Activated naive CD8-positive, alpha-beta T cell (primary cell): ENCODE measurements around the gene CABP1.

ENCODE experiments used
- H3K27ac Mint-ChIP-seq: one replicate; pipeline ENCODE4 v1.8.0; 2021; ENCODE audit warnings: mixed read lengths
- H3K27me3 Mint-ChIP-seq: one replicate; pipeline ENCODE4 v1.8.0; 2021; ENCODE audit warnings: mixed read lengths
- H3K36me3 Mint-ChIP-seq: one replicate; pipeline ENCODE4 v1.8.0; 2021; ENCODE audit warnings: mixed read lengths
- H3K4me1 Mint-ChIP-seq: one replicate; pipeline ENCODE4 v1.8.0; 2021; ENCODE audit warnings: low read depth, mixed read lengths
- H3K4me3 Mint-ChIP-seq: one replicate; pipeline ENCODE4 v1.8.0; 2021; ENCODE audit warnings: mild to moderate bottlenecking, mixed read lengths
- H3K9me3 Mint-ChIP-seq: one replicate; pipeline ENCODE4 v1.8.0; 2021; ENCODE audit warnings: low read depth, mixed read lengths

Gene CABP1

GRCh38 chr12:120650233-120650690, 9.8 kb downstream of the CABP1 start:
- Mint-ChIP-seq H3K4me1 (peaks cover 11% of the 10 kb centered on the region), H3K27ac (no peak overlapping the region), H3K36me3 (no peaks in the 10 kb centered on the region), H3K27me3 (peaks cover 24% of the 10 kb centered on the region), H3K9me3 (no peaks in the 10 kb centered on the region), H3K4me3 (no peak overlapping the region)

- no peaks in the 10 kb centered on the region for H3K36me3 Mint-ChIP-seq
- H3K4me1 Mint-ChIP-seq = peaks cover 10% of the 10 kb centered on the region
- H3K27me3 Mint-ChIP-seq = peaks cover 21% of the 10 kb centered on the region
- H3K27ac Mint-ChIP-seq = no peak overlapping the region
- H3K9me3 Mint-ChIP-seq = no peaks in the 10 kb centered on the region
- H3K4me3 Mint-ChIP-seq = no peak overlapping the region
Observed at GRCh38 chr12:120651821-120652220, 11.4 kb downstream of the CABP1 start.

- Mint-ChIP-seq H3K27ac (no peak overlapping the region), H3K9me3 (no peaks in the 10 kb centered on the region), H3K36me3 (no peaks in the 10 kb centered on the region), H3K4me1 (peaks cover 7% of the 10 kb centered on the region), H3K27me3 (peaks cover 18% of the 10 kb centered on the region), H3K4me3 (no peak overlapping the region)
Observed at GRCh38 chr12:120652656-120653435, 12.4 kb downstream of the CABP1 start.

- no peaks in the 10 kb centered on the region for H3K9me3 Mint-ChIP-seq
- peaks cover 18% of the 10 kb centered on the region for H3K27me3 Mint-ChIP-seq
- peaks cover 7% of the 10 kb centered on the region for H3K4me1 Mint-ChIP-seq
- no peak overlapping the region for H3K27ac Mint-ChIP-seq
- H3K4me3 Mint-ChIP-seq = no peak overlapping the region
- no peaks in the 10 kb centered on the region for H3K36me3 Mint-ChIP-seq
Observed at GRCh38 chr12:120653611-120654010, 13.2 kb downstream of the CABP1 start.

- peaks cover 14% of the 10 kb centered on the region for H3K27me3 Mint-ChIP-seq
- H3K4me3 Mint-ChIP-seq = no peak overlapping the region
- no peak overlapping the region for H3K27ac Mint-ChIP-seq
- no peaks in the 10 kb centered on the region for H3K4me1 Mint-ChIP-seq
- no peaks in the 10 kb centered on the region for H3K9me3 Mint-ChIP-seq
- no peaks in the 10 kb centered on the region for H3K36me3 Mint-ChIP-seq
Observed at GRCh38 chr12:120654656-120655055, 14.2 kb downstream of the CABP1 start.

GRCh38 chr12:120656008-120656407, 15.6 kb downstream of the CABP1 start:
- no peaks in the 10 kb centered on the region for H3K4me1 Mint-ChIP-seq
- H3K9me3 Mint-ChIP-seq = no peaks in the 10 kb centered on the region
- no peaks in the 10 kb centered on the region for H3K36me3 Mint-ChIP-seq
- no peak overlapping the region for H3K27ac Mint-ChIP-seq
- H3K4me3 Mint-ChIP-seq = no peak overlapping the region
- H3K27me3 Mint-ChIP-seq = peaks cover 8% of the 10 kb centered on the region

- no peaks in the 10 kb centered on the region for H3K9me3 Mint-ChIP-seq
- no peaks in the 10 kb centered on the region for H3K4me1 Mint-ChIP-seq
- H3K36me3 Mint-ChIP-seq = no peaks in the 10 kb centered on the region
- no peaks in the 10 kb centered on the region for H3K27me3 Mint-ChIP-seq
- H3K27ac Mint-ChIP-seq = no peak overlapping the region
- H3K4me3 Mint-ChIP-seq = no peak overlapping the region
Observed at GRCh38 chr12:120658286-120659150, 18.1 kb downstream of the CABP1 start.

GRCh38 chr12:120659151-120659525, 18.7 kb downstream of the CABP1 start:
- Mint-ChIP-seq H3K4me1 (no peaks in the 10 kb centered on the region), H3K36me3 (no peaks in the 10 kb centered on the region), H3K27me3 (no peaks in the 10 kb centered on the region), H3K9me3 (no peaks in the 10 kb centered on the region), H3K27ac (no peak overlapping the region), H3K4me3 (no peak overlapping the region)

- Mint-ChIP-seq H3K4me3 (no peak overlapping the region), H3K9me3 (no peaks in the 10 kb centered on the region), H3K27me3 (no peaks in the 10 kb centered on the region), H3K36me3 (no peaks in the 10 kb centered on the region), H3K4me1 (no peaks in the 10 kb centered on the region), H3K27ac (no peak overlapping the region)
Observed at GRCh38 chr12:120661432-120661831, 21.0 kb downstream of the CABP1 start.

GRCh38 chr12:120662879-120663278, 22.5 kb downstream of the CABP1 start:
- Mint-ChIP-seq H3K36me3 (no peaks in the 10 kb centered on the region), H3K27ac (no peak overlapping the region), H3K27me3 (no peaks in the 10 kb centered on the region), H3K4me1 (no peaks in the 10 kb centered on the region), H3K4me3 (no peak overlapping the region), H3K9me3 (no peaks in the 10 kb centered on the region)

- H3K27me3 Mint-ChIP-seq = no peaks in the 10 kb centered on the region
- H3K27ac Mint-ChIP-seq = no peak overlapping the region
- H3K4me1 Mint-ChIP-seq = no peaks in the 10 kb centered on the region
- H3K4me3 Mint-ChIP-seq = no peak overlapping the region
- H3K36me3 Mint-ChIP-seq = no peaks in the 10 kb centered on the region
- H3K9me3 Mint-ChIP-seq = no peaks in the 10 kb centered on the region
Observed at GRCh38 chr12:120663741-120664140, 23.3 kb downstream of the CABP1 start.

GRCh38 chr12:120666571-120667390, 26.4 kb downstream of the CABP1 start:
- Mint-ChIP-seq H3K27ac (no peak overlapping the region), H3K27me3 (no peaks in the 10 kb centered on the region), H3K4me3 (no peak overlapping the region), H3K36me3 (no peaks in the 10 kb centered on the region), H3K4me1 (no peaks in the 10 kb centered on the region), H3K9me3 (no peaks in the 10 kb centered on the region)

GRCh38 chr12:120668091-120668867, 27.9 kb downstream of the CABP1 start:
- no peak overlapping the region for H3K27ac Mint-ChIP-seq
- H3K9me3 Mint-ChIP-seq = no peaks in the 10 kb centered on the region
- no peaks in the 10 kb centered on the region for H3K36me3 Mint-ChIP-seq
- no peak overlapping the region for H3K4me3 Mint-ChIP-seq
- no peaks in the 10 kb centered on the region for H3K4me1 Mint-ChIP-seq
- no peaks in the 10 kb centered on the region for H3K27me3 Mint-ChIP-seq
